Skeletal muscle satellite cell (primary cell): Measurements from ENCODE around the gene IDI1.
"Not testable (repeated sequence)": the region's sequence is repeated elsewhere in the genome, so short reads cannot be mapped to it uniquely, and the experiment has no call there.

ENCODE experiments used
- H3K27me3 ChIP-seq: 2 replicates; pipeline ENCODE4 v1.7.0; 2013; ENCODE audit warnings: low read length; ENCODE audit not compliant: control insufficient read depth, insufficient read depth
- H3K36me3 ChIP-seq: 2 replicates; pipeline ENCODE4 v1.7.0; 2013; ENCODE audit warnings: mild to moderate bottlenecking, control low read depth, low read length; ENCODE audit not compliant: insufficient read depth
- H3K4me1 ChIP-seq: 2 replicates; pipeline ENCODE4 v1.7.0; 2013; ENCODE audit warnings: low read length; ENCODE audit not compliant: control insufficient read depth, insufficient read depth
- H3K4me2 ChIP-seq: 2 replicates; pipeline ENCODE4 v1.7.0; 2013; ENCODE audit warnings: mild to moderate bottlenecking, low read length
- H3K4me3 ChIP-seq: 2 replicates; pipeline ENCODE4 v1.7.0; 2013; ENCODE audit warnings: low read length
- H3K9ac ChIP-seq: 2 replicates; pipeline ENCODE4 v1.7.0; 2013; ENCODE audit warnings: mild to moderate bottlenecking, low read depth, low read length, moderate library complexity
- H3K9me3 ChIP-seq: replicated peaks from 2 replicates; pipeline ENCODE4 v1.7.0; 2013; ENCODE audit warnings: mild to moderate bottlenecking, control low read depth, low read length

IDI1 gene

DNA sequence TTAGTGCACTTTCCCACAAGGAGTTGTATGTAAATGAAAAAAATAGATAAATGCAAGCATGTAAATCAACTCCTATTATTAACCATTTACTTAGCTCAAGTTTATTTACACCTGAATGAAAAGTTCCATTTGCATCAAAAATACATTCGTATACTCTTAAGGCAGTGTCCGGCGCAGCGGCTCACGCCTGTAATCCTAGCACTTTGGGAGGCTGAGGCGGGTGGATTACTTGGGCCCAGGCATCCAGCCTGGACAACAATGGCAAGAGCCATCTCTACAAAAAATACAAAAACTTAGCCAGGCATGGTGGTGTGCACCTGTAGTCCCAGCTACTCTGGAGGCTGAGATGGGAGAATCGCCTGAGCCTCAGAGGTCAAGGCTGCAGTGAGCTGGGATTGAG lies 19.1 kb downstream of the IDI1 start:
- Histone ChIP-seq H3K4me1 (no peaks in the 10 kb centered on the region), H3K9ac (no peak overlapping the region), H3K4me3 (no peak overlapping the region), H3K36me3 (no peaks in the 10 kb centered on the region), H3K9me3 (no peaks in the 10 kb centered on the region), H3K27me3 (no peaks in the 10 kb centered on the region), H3K4me2 (no peak overlapping the region)

DNA sequence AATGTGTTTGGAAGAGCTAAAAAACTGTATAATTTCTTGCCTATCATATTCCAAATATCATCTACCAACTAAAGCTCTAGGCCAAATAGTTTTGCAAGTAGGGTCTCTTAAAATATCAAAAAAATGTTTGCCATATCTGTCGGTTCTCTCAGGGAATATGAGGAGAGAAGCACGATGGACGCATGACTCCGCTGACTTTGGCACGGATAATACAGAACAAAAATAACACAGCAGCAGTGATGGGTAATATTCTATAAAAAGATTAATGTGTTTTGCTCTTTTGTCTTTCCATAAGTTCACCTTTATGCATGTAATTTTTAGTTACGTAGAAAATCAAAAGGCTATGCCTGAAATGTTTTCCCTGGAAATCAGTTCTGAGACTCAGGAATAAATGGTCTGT lies 22.3 kb downstream of the IDI1 start:
- H3K4me2 ChIP-seq, result no peak overlapping the region
- H3K27me3 ChIP-seq, result no peaks in the 10 kb centered on the region
- H3K9ac ChIP-seq, result no peak overlapping the region
- peaks cover under 1% of the 10 kb centered on the region for H3K36me3 ChIP-seq
- no peak overlapping the region for H3K4me3 ChIP-seq
- H3K9me3 ChIP-seq, result no peaks in the 10 kb centered on the region
- no peaks in the 10 kb centered on the region for H3K4me1 ChIP-seq

GRCh38 chr10:1025683-1026082 lies 23.2 kb downstream of the IDI1 start, which contains the start of gene IDI2:
Gene IDI2 (minus strand): TSS chr10:1025859. CDS start chr10:1024723, 1,136 bp downstream.
- Histone ChIP-seq H3K9me3 (no peaks in the 10 kb centered on the region), H3K27me3 (no peaks in the 10 kb centered on the region), H3K4me2 (no peak within 1 kb of the TSS), H3K4me1 (no peaks in the 10 kb centered on the region), H3K36me3 (peaks cover 7% of the 10 kb centered on the region), H3K9ac (no peak within 1 kb of the TSS), H3K4me3 (no peak within 1 kb of the TSS)

DNA sequence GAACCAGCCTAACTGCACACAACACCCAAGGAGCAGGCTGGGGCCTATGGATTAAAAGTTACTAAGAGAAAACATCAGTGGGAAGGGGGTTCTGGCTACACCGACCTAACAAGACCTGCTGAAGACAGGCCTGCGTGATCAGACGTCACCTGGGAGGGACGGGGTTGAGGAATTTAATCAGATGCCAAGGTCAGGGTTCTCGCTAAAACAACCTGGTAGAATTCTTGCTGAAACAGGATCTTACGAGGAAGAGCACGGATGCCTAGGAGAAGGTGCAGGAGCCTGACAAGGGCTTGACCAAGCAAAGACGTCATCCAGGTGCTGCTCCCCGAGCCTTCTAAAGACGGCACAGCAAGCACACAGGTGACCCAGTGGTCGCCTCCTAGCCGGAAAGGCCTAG lies 24.8 kb downstream of the IDI1 start:
- H3K4me3 ChIP-seq, result no peak overlapping the region
- no peaks in the 10 kb centered on the region for H3K27me3 ChIP-seq
- H3K36me3 ChIP-seq, result peaks cover 21% of the 10 kb centered on the region
- H3K4me1 ChIP-seq, result no peaks in the 10 kb centered on the region
- H3K9me3 ChIP-seq, result no peaks in the 10 kb centered on the region
- no peak overlapping the region for H3K4me2 ChIP-seq
- no peak overlapping the region for H3K9ac ChIP-seq

- H3K9me3 ChIP-seq, result no peaks in the 10 kb centered on the region
- H3K4me3 ChIP-seq, result no peak overlapping the region
- H3K4me2 ChIP-seq, result no peak overlapping the region
- H3K27me3 ChIP-seq, result no peaks in the 10 kb centered on the region
- H3K4me1 ChIP-seq, result no peaks in the 10 kb centered on the region
- peaks cover 30% of the 10 kb centered on the region for H3K36me3 ChIP-seq
- no peak overlapping the region for H3K9ac ChIP-seq
Measured at GRCh38 chr10:1022413-1022812, 26.5 kb downstream of the IDI1 start.

DNA sequence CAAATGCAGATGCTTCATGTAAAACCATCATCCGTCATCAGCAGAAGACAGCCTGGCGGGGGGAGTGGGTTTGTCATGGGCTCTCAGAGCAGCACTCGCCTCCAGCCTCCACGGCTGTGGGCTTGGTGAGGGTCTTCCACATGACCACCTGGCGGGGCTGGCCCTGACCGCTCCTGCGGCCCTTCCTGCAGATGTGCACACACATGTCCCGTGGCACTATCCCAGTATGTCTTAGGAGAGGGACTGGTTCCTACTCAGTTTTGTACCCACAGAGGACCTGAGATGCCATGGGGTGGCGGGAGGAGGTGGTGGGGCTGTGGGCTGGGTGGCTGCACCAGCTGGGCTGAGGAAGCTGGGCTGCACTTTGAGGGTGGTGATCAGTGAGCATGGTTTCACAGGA lies 28.0 kb downstream of the IDI1 start:
- Histone ChIP-seq H3K4me2 (no peak overlapping the region), H3K27me3 (no peaks in the 10 kb centered on the region), H3K9me3 (no peaks in the 10 kb centered on the region), H3K36me3 (peaks cover 45% of the 10 kb centered on the region), H3K4me3 (no peak overlapping the region), H3K9ac (no peak overlapping the region), H3K4me1 (no peaks in the 10 kb centered on the region)

GRCh38 chr10:1020460-1020859 lies 28.5 kb downstream of the IDI1 start:
- peaks cover 49% of the 10 kb centered on the region for H3K36me3 ChIP-seq

GRCh38 chr10:1019362-1019761 lies 29.6 kb downstream of the IDI1 start:
- Histone ChIP-seq H3K4me3 (no peak overlapping the region), H3K27me3 (no peaks in the 10 kb centered on the region), H3K9me3 (no peaks in the 10 kb centered on the region), H3K36me3 (peaks cover 57% of the 10 kb centered on the region), H3K4me2 (no peak overlapping the region), H3K9ac (no peak overlapping the region), H3K4me1 (no peaks in the 10 kb centered on the region)

More at GRCh38 chr10:1020460-1020859, 28.5 kb downstream of the IDI1 start:
- Histone ChIP-seq H3K27me3 (no peaks in the 10 kb centered on the region), H3K4me3 (no peak overlapping the region), H3K9ac (no peak overlapping the region), H3K4me2 (no peak overlapping the region), H3K4me1 (no peaks in the 10 kb centered on the region), H3K9me3 (no peaks in the 10 kb centered on the region)

- Histone ChIP-seq H3K4me3 (no peak overlapping the region), H3K9ac (no peak overlapping the region), H3K36me3 (peaks cover 80% of the 10 kb centered on the region)
Measured at GRCh38 chr10:1015688-1016087, 33.2 kb downstream of the IDI1 start.

GRCh38 chr10:1011696-1012095 lies 37.2 kb downstream of the IDI1 start:
- Histone ChIP-seq H3K27me3 (no peaks in the 10 kb centered on the region), H3K4me2 (no peak overlapping the region), H3K4me3 (no peak overlapping the region), H3K9ac (no peak overlapping the region), H3K4me1 (no peaks in the 10 kb centered on the region), H3K36me3 (peaks cover 79% of the 10 kb centered on the region), H3K9me3 (no peaks in the 10 kb centered on the region)

More at GRCh38 chr10:1015688-1016087, 33.2 kb downstream of the IDI1 start:
- no peaks in the 10 kb centered on the region for H3K27me3 ChIP-seq
- H3K4me1 ChIP-seq, result no peaks in the 10 kb centered on the region
- no peaks in the 10 kb centered on the region for H3K9me3 ChIP-seq
- no peak overlapping the region for H3K4me2 ChIP-seq

GRCh38 chr10:1010703-1011102 lies 38.2 kb downstream of the IDI1 start:
- H3K4me1 ChIP-seq, result no peaks in the 10 kb centered on the region
- no peak overlapping the region for H3K4me3 ChIP-seq
- H3K4me2 ChIP-seq, result no peak overlapping the region
- H3K27me3 ChIP-seq, result no peaks in the 10 kb centered on the region
- peaks cover 78% of the 10 kb centered on the region for H3K36me3 ChIP-seq
- H3K9me3 ChIP-seq, result no peaks in the 10 kb centered on the region
- H3K9ac ChIP-seq, result no peak overlapping the region

- H3K36me3 ChIP-seq, result peaks cover 80% of the 10 kb centered on the region
- not testable (repeated sequence) for H3K9me3 ChIP-seq, H3K4me2 ChIP-seq, H3K4me3 ChIP-seq, H3K9ac ChIP-seq, H3K4me1 ChIP-seq, H3K27me3 ChIP-seq
Measured at GRCh38 chr10:1009947-1010346, 39.0 kb downstream of the IDI1 start.
